ENCODE results near the gene DMRT3.

DNA sequence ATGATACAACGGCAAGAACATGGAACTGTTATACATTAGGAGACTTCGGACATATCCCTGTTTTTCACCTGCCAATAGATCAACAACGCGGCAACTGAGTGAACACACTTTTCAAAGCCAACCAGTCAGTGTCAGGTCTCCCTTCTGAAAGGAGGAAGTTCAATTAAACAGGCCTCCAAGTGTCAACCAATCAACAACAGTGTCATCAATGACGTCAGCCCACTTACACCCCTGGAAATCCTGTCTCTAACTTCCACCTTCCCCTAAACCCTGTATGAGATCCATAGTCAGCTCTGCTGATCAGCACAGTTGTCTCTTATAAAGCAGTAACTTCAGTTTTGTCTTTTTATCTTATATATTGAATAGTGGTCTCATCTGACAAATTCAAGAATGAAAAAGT lies 36.6 kb downstream of the DMRT3 start:
- TF ChIP-seq CTCF (IDR thresholded peaks at IDR 0.05), result no peak
- TF ChIP-seq POLR2A (IDR thresholded peaks at IDR 0.05), result no peak

All from heart left ventricle (tissue), 13 donors.